ENCODE results near the gene CCK. TPM values are rescaled to one million over a fixed set of nuclear protein-coding genes. Genes with fewer than 3 reads are reported as not detected.

CCK gene
- not detected in 3 replicates for total RNA-seq
- long read RNA-seq = 0 reads

DNA sequence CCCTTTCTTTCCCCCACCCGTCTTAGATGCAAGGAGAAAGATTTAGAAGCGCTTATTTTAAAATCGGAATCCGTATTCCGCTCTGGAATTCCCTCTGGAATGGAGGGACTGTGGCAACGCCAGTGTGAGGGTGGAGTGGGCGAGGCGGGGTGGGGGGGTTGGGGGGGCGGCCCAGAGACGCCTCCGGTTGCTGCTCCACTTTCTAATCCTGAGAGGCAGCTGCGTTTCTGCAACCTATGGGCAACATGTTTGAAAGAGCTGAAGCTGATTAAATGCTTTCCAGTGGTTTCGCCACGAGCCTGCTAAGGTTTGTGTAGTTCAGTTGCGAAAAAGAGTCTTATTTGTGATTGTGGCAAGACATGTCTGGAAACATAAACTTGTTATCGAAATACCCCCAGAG, at the start of gene CCK:
TSS of gene CCK (minus strand) at position 101 of the 400 bp plus-strand sequence. CDS start 2,555 bp downstream, outside the sequence.
- H3K36me3 Mint-ChIP-seq (ENCODE audit: low read depth) = no peaks in the 10 kb centered on the region
- H3K9me3 Mint-ChIP-seq (ENCODE audit: low read depth) = no peaks in the 10 kb centered on the region
- H3K27me3 Mint-ChIP-seq (ENCODE audit: low read depth) = peaks cover 57% of the 10 kb centered on the region
- no peak within 1 kb of the TSS for H3K4me3 Mint-ChIP-seq (ENCODE audit: unreplicated experiment)
- H3K27ac Mint-ChIP-seq (ENCODE audit: unreplicated experiment) = no peak within 1 kb of the TSS
- H3K4me1 Mint-ChIP-seq (ENCODE audit: low read depth) = peaks cover 6% of the 10 kb centered on the region
- no peak for TF ChIP-seq CTCF (IDR thresholded peaks at IDR 0.05)
- DNase-seq (ENCODE audit: low spot score) = no peak

DNA sequence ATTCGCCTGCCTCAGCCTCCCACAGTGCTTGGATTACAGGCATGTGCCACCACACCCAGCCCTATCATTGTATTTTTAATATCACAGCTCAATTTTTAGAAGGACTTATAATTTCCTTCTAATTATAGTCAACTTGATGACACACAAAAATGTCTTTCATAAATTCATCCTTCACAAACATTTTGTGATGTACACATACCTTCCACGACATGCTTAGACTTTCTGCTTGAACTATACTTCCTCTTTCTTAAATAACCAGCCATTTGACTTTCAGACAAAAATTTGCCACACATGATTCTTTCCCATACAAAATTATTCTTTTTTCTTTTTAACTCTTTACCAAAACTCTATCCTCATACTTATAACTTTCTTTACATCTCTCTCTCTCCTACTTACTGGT, 48.4 kb upstream of the CCK start:
- Mint-ChIP-seq H3K36me3 (ENCODE audit: low read depth) (peaks cover 4% of the 10 kb centered on the region), H3K4me3 (ENCODE audit: unreplicated experiment) (no peak overlapping the region), H3K27ac (ENCODE audit: unreplicated experiment) (no peak overlapping the region), H3K27me3 (ENCODE audit: low read depth) (peaks cover 5% of the 10 kb centered on the region), H3K4me1 (ENCODE audit: low read depth) (no peaks in the 10 kb centered on the region), H3K9me3 (ENCODE audit: low read depth) (peaks cover 24% of the 10 kb centered on the region)
- TF ChIP-seq CTCF (IDR thresholded peaks at IDR 0.05) = no peak
- no peak for DNase-seq (ENCODE audit: low spot score)

GRCh38 chr3:42308651-42309050, 42.7 kb upstream of the CCK start:
- H3K9me3 Mint-ChIP-seq (ENCODE audit: low read depth) = peaks cover 5% of the 10 kb centered on the region
- no peak for DNase-seq (ENCODE audit: low spot score)
- H3K4me3 Mint-ChIP-seq (ENCODE audit: unreplicated experiment) = no peak overlapping the region
- H3K27me3 Mint-ChIP-seq (ENCODE audit: low read depth) = peaks cover 30% of the 10 kb centered on the region
- TF ChIP-seq CTCF (IDR thresholded peaks at IDR 0.05) = no peak
- no peaks in the 10 kb centered on the region for H3K4me1 Mint-ChIP-seq (ENCODE audit: low read depth)
- H3K27ac Mint-ChIP-seq (ENCODE audit: unreplicated experiment) = no peak overlapping the region
- no peaks in the 10 kb centered on the region for H3K36me3 Mint-ChIP-seq (ENCODE audit: low read depth)

DNA sequence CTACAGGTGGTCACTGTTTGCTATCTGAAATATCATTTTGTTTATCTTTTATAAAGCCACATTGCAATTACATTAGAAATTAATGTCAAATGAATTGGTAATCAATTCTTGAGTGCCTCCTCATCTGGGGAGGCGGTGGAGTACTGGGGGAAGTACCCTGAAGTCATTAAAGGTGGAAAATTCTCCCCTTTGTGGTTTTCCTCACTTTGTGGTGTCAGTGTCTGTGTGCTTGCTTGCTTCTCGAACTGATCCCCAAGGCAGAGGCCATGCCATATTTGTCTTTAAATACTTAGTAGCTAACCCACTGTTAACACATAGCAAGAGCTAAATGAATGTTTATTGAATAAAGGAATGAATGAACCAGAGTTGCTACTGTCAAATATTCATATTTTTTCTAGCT, 40.5 kb upstream of the CCK start:
- no peak overlapping the region for H3K27ac Mint-ChIP-seq (ENCODE audit: unreplicated experiment)
- TF ChIP-seq CTCF (IDR thresholded peaks at IDR 0.05) = no peak
- H3K4me1 Mint-ChIP-seq (ENCODE audit: low read depth) = no peaks in the 10 kb centered on the region
- no peak overlapping the region for H3K4me3 Mint-ChIP-seq (ENCODE audit: unreplicated experiment)
- peaks cover 42% of the 10 kb centered on the region for H3K27me3 Mint-ChIP-seq (ENCODE audit: low read depth)
- DNase-seq (ENCODE audit: low spot score) = no peak
- no peaks in the 10 kb centered on the region for H3K36me3 Mint-ChIP-seq (ENCODE audit: low read depth)
- H3K9me3 Mint-ChIP-seq (ENCODE audit: low read depth) = no peaks in the 10 kb centered on the region

DNA sequence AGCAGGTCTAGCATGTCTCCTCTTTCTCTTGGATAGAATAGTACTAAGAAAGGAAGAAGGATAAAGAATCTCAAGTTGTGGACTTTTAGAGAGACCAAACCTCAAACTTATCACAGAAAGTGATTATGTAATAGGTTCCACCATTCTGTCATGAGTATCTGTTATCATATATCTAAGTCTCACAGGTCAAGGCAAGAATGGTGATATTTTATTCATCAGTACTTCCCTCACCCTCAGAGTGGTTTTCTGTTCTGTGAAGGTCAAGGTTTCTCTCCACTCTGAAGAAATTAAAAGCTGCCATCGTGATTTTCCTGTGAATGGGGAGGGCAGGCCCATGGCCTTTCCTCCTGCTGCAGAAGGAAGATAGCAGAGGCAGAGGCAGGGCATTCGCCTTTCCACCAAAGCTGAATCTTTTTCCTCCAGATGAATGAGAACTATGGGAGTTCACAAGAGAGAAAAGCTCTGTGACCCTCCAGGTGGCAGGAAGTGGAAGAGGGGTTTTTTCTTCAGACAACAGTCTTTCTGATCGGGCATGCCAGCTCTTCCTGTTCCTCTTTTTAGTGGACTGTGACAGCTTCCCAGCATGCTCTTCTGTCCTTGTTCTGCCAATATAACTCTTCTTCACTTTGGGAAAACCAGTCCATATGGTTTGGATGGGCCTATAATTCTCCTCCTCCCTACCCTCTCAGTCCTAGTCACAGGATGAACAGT, 37.1 kb upstream of the CCK start:
- no peak for TF ChIP-seq CTCF (IDR thresholded peaks at IDR 0.05)
- no peak overlapping the region for H3K4me3 Mint-ChIP-seq (ENCODE audit: unreplicated experiment)
- no peaks in the 10 kb centered on the region for H3K9me3 Mint-ChIP-seq (ENCODE audit: low read depth)
- no peak for DNase-seq (ENCODE audit: low spot score)
- no peak overlapping the region for H3K27ac Mint-ChIP-seq (ENCODE audit: unreplicated experiment)
- peaks cover 32% of the 10 kb centered on the region for H3K27me3 Mint-ChIP-seq (ENCODE audit: low read depth)
- no peaks in the 10 kb centered on the region for H3K4me1 Mint-ChIP-seq (ENCODE audit: low read depth)
- H3K36me3 Mint-ChIP-seq (ENCODE audit: low read depth) = no peaks in the 10 kb centered on the region
